NCI-H226 (cell line): ENCODE measurements around the gene RNF41.
A peak's percentile ranks its signal among the peaks of the same experiment; 100 is the strongest.
"Not testable (repeated sequence)": the region's sequence is repeated elsewhere in the genome, so short reads cannot be mapped to it uniquely, and the experiment has no call there.

ENCODE experiments used
- DNase-seq: peaks from one replicate; pipeline ENCODE4 v3.0.0-alpha.2; 2015

Gene RNF41

DNA sequence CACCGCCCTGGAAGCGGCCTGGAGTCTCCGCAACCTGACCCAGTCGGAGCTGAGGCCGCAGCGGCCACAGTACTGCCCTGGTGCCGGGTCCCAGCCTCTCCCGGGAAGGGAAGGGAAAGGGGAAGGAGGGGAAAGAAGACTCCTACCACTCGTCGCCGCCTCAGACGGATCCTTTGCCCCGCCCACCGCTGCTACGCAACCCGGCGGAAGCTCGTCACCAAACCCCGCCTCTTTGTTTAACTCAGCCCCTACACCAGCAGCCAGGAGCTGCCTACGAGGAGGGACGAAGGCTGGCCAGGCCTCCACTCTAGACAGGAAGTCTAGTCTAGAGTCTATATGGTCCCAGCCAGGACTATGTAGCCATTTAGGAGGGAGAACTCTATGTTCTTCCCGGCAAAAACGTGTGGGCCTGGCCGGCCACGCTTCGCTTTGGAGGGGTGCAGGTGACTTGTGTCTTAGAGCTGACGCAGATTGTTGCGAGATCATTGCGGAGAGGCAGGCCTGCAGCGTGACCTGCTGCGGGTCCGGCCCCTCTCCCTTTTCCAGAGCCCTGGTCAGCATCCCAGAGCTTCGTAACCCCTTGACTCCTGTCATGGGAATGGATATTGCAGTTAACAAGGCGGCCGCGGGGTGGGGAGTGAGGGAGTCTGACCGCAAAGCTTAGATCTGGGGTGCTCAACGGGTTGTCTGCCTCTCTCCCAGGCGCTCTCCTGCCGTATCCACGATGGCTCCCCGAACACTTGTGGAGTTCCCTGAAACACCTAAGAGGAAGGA is at the start of gene RNF41:
Gene RNF41 (minus strand): TSS at position 166 of the 774 bp plus-strand sequence. CDS start 7,875 bp downstream, outside the sequence.
- peak; percentile 99 for DNase-seq

GRCh38 chr12:56271031-56271430 is 49.3 kb upstream of the RNF41 start:
- DNase-seq = peak; percentile 29

- no peak for DNase-seq
These were observed 45.8 kb upstream of the RNF41 start for GRCh38 chr12:56267443-56268071.

DNA sequence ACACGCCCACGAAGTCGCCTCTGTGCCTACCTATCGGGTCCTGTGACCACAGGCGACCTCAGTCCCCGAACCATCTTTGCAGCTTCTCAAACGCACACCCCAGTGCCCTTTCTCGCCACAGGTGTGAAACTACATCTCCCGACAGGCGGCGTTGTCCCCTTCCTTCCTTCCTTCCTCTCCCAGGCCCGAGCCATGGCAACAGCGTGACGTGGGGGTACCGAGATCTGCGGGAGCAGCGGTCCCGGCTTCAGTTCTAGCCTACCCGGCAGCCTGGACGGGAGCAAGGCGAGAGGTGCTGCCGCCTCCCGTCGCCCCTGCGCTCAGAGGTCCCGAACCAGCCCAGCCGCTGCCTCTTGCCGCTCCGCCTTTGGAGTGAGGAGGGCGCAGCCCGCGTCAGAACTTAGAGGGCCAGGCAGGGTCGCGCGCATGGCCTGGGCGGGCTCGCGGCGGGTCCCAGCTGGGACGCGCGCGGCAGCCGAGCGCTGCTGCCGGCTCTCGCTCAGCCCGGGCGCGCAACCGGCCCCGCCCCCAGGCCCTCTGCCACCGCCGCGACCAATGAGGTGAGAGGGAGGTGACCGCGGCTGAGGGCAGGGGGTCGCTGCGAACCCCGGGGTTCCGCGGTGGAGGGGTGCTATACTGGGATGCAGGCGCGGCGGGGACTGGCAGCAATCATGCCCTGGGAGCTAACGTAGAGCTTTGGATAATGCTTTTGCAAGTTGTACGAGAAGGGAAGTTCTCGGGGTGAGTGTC is 45.1 kb upstream of the RNF41 start, which contains the start of gene COQ10A:
Gene COQ10A (plus strand): TSS at position 250 of the 750 bp plus-strand sequence. CDS start 177 bp downstream, at position 427.
- DNase-seq = peak; percentile 77

GRCh38 chr12:56266068-56266692 is 44.5 kb upstream of the RNF41 start:
- not testable (repeated sequence) for DNase-seq

DNA sequence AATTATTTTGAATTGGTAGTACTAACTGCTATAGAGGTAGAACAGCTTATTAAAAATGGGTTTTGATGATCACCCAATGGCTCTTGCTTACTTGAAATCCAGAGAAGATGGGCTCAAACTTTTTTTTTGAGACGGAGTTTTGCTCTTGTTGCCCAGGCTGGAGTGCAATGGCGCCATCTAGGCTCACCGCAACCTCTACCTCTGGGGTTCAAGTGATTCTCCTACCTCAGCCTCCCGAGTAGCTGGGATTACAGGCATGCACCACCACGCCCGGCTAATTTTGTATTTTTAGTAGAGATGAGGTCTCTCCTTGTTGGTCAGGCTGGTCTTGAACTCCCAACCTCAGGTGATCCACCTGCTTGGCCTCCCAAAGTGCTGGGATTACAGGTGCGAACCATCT is 41.2 kb upstream of the RNF41 start:
- not testable (repeated sequence) for DNase-seq

- DNase-seq = peak; percentile 91
These were observed 39.9 kb upstream of the RNF41 start for GRCh38 chr12:56261503-56262232.

- DNase-seq = no peak
These were observed 39.2 kb upstream of the RNF41 start for GRCh38 chr12:56260921-56261320.

- DNase-seq = no peak
These were observed 38.7 kb upstream of the RNF41 start for GRCh38 chr12:56260380-56260779.

DNA sequence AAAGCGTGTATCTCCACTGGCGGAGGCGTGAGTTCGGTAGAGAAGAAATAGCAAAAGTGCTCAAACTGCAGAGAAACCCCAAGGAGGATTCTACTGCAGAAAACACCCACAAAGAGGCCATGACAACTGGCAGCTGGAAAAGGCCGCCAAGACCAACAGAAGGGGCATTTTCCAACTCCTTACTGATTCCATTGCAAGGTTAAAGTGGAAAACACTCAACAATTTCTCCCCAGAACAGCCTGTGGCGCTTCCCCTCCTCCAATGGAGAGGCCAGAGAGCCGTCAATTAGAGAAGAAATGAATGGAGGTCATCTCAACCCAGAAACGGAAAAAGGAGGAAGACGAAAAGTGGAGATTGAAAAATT is 37.1 kb upstream of the RNF41 start:
- no peak for DNase-seq

DNA sequence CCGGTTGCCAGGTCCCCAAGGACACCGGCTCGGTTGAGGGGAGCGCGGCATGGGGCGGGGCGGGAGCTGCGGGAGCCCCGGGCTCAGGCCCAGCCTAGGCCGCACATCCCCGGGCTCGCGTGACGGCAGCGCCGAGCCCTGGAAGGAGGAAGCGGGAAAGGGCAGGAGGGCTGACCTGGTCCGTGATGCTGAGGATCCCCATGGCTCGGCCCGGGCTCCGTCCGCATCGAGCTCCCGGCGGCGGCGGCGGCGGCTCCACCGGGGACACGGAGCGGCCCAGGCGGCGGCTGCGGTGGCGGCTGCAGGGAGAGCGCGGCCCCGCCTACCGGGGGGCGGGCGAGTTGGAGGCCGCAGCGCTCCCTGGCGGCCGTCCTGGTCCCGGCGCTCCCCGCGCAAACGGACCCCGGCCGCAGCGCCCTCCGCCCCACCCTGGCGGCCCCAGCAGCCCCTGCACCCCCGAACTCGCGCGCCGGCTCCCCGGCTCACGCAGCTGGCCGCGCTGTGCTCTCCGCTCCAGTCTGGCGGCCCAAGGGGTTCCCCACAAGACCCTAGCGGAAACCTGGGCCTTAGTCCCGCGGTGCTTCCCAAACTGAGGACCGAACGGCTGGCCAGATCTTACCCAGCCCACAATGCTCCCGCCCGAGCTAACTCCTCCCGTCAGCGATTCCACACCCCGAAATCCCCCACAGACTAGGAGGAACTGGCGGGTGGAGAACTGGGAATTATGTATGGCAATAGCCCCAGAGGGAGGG is 36.5 kb upstream of the RNF41 start, which contains the start of gene ANKRD52:
Gene ANKRD52 (minus strand): TSS at position 317 of the 752 bp plus-strand sequence. CDS start 115 bp downstream, at position 202.
- peak; percentile 86 for DNase-seq

DNA sequence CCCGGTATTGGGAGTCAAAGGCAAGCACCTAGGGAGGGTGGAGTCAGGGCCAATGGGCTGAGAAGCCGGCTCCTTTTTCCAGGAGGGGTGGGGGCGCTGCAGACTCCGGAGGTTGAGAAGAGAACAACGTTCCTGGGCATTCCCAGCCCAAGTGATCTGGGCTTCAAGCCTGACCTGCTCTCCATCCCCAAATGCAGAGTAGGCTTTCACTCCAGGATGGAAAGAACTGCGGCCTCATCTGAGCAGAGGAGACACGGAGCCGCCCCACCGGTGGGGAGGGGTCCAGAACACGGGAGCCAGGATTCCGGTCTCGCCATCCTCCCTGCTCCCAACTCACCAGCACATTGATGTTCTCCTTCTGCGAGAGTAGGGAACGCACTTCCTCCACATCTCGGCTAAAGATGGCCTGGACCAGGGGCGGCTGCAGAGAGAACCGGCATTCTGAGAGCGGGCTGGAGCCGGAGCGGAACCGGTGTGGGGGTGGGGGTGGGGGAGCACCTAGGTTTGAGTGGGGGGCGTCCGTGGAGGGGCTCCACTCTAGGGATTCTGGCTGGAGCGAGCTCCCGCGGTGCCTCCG is 35.9 kb upstream of the RNF41 start:
- DNase-seq = peak; percentile 48

GRCh38 chr12:56257071-56257470 is 35.3 kb upstream of the RNF41 start:
- DNase-seq = no peak

DNA sequence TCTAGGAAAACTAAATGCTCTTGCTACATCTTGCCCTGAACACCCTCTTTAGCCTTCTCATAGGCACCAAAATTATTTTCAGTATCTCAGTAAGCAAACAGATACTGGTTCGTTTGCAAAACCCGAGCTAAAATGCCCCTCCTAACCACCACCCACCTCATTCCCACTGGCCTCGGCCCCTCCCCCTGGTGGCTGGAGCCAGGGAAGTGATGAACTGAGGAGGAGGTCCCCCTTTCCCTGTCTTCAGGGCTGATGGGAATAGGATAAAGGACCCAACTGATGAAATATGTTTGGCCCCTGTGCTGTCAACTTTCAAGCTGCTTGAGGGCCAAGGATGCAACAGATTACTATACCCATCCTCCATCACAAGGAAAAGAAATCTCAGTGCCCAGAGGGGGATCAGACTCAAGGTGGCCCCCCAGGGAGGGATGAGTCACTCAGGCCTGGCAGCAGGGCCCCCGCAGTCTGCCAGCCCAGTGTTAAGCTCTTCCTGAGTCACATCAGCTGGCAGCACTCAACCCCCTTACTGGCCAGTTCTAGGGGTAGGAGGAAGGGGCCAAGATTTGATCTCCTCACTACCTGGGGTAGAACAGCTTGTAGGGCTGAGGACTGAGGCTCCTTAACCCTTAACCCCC is 34.7 kb upstream of the RNF41 start:
- peak; percentile 54 for DNase-seq

- no peak for DNase-seq
These were observed 33.9 kb upstream of the RNF41 start for GRCh38 chr12:56255671-56256070.

DNA sequence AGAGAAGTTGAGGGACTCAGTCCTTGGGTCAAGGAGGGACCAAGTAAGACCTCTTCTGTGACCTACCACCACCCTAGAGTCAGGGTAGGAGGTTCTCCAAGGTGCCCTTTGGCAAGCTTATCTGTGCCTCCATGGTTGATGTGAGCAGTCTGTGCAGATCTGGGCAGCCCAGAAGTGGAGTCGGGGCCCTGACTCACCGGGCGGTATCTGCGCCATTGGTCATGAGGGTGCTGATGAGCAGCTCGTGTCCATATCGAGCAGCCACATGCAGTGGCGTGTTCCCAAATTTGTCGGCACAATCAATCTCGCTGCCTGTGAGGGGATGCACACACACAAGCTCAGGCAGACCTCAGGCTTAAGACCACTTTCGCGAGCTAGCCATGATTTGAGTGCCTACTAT is 31.4 kb upstream of the RNF41 start:
- DNase-seq = no peak

DNA sequence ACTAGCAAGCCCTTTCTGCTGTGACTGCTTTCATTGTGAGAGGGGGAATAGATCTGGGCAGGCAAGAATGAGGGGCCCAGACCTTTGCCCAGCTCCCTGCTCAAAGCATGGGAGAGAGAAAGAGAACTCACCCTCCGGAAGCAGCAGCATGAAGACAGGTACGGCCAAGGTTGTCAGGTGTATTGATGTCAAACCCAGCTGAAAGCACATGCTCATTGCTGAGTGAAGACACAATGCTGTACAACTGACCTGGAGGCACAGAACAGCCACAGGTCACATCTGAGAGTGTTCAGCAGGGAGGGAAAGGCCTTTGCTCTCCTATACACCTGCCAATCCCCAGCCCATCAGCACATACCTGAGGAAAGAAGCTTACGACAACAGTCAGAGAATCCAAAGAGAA is 30.9 kb upstream of the RNF41 start:
- DNase-seq = no peak

DNA sequence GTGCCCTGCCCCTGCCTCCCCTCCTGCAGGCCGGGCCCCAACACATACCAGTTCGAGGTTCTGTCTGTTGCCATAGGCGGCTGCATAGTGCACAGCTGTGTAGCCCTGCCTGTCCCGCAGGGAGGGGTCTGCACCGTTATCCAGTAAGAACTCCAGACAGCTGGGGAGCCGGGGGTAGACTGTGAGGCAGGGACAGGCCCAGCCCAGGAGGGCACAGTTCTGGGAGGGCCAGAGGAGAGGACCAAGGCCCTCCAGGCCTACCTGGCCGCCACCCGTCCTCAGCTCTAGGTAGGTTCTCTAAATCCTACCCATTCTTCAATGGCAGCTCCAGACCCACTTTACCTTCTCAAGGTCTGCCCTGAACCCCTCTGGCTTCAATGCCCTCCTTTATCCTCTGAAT is 27.0 kb upstream of the RNF41 start:
- no peak for DNase-seq

- no peak for DNase-seq
These were observed 26.2 kb upstream of the RNF41 start for GRCh38 chr12:56247923-56248322.

DNA sequence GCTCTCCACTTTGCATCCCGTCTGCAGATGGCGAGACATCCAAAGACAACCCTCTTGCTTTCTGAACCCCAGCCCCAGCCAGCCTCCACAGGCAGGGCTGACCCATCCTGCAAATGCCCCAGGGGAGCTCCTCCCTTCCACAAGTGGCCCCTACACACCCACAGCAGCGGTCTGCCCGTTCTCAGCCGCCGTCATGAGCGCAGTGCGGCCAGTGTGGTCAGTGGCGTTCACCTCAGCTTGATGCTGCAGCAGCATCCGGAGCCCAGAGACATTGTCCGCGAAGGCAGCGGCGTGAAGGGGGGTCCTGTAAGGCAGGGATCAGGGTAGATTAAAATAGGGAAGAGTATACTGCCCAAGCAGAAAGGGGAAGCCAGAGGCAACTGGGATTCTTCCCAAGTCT is 22.8 kb upstream of the RNF41 start:
- no peak for DNase-seq

DNA sequence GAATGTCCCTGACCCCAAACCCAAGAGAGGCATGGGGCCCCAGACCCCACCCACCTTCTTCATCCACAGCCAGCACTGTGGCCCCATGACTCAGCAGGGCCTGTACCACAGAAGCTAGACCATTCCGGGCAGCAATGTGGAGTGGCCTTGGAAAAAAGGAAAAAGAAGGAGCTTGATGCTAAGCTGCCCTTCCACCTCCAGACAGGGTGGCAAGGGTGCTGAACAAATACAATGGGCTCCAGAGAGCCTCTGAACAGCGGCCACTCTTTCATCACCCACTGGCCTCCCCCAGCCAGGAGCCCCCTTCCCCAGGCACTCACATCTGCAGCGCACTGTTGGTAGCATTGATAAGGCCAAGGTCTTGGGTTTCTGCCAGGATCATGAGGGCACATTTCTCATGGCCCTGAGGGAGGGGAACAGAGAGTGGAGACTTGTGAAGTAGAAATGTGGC is 22.0 kb upstream of the RNF41 start:
- DNase-seq = no peak
